Tibial artery (tissue), 4 donors: Measurements from ENCODE around the gene CDK6.
"Not testable (repeated sequence)": the region's sequence is repeated elsewhere in the genome, so short reads cannot be mapped to it uniquely, and the experiment has no call there.

Source experiments
- DNase-seq, 2 donors: peaks; one replicate each; pipeline ENCODE4 v3.0.0-alpha.2; 2019
- H3K27ac ChIP-seq, 2 donors: fragments of 200-600 bp; sonication (generic) in 1 of 2; 1 replicate in 1 of 2; 2 replicates in 1 of 2; pipeline ENCODE4 v1.5.1; 2018 to 2019; ENCODE audit warnings: mild to moderate bottlenecking in 1 of 2
- H3K27me3 ChIP-seq, 2 donors: fragments of 200-600 bp; sonication (generic) in 1 of 2; one replicate each; pipeline versions ENCODE4 v1.5.1 to v1.6.0; 2016 to 2019
- H3K36me3 ChIP-seq, 3 donors: fragments of 200-600 bp; sonication (generic) in 2 of 3; one replicate each; pipeline ENCODE4 v1.5.1; 2016 to 2019; ENCODE audit warnings: mild to moderate bottlenecking in 2 of 3
- H3K4me1 ChIP-seq, 4 donors: fragments of 200-600 bp; sonication (generic) in 2 of 4; 1 replicate in 3 of 4; 2 replicates in 1 of 4; pipeline ENCODE4 v1.5.1; 2016 to 2019
- H3K4me3 ChIP-seq, 2 donors: fragments of 200-600 bp; sonication (generic) in 1 of 2; 1 replicate in 1 of 2; 2 replicates in 1 of 2; pipeline ENCODE4 v1.5.1; 2018 to 2019; ENCODE audit warnings: mild to moderate bottlenecking in 2 of 2
- H3K9me3 ChIP-seq, 3 donors: fragments of 200-600 bp; sonication (generic) in 1 of 3; one replicate each; pipeline ENCODE4 v1.5.1; 2016 to 2019
- CTCF ChIP-seq, 2 experiments: fragments of 200-600 bp in 1 of 2; fragments of 450-650 bp in 1 of 2; IDR thresholded peaks; one replicate each; pipeline ENCODE4 v1.5.1; 2017 to 2019; ENCODE audit warnings: antibody characterized with exemption in 2 of 2, mild to moderate bottlenecking in 1 of 2, moderate library complexity in 1 of 2
- intact Hi-C: fragments of 100-400 bp; cut with DNase I; formaldehyde crosslinking; loops from one replicate; pipeline ENCODE4 v1.15.0; 2023; ENCODE audit warnings: low total_unique reads

The CDK6 gene

GRCh38 chr7:92758796-92759431, 77.5 kb downstream of the CDK6 start:
- intact Hi-C loops, result no loop called here
- DNase-seq, result no peak
- TF ChIP-seq CTCF (IDR thresholded peaks at IDR 0.05), result no peak
- Histone ChIP-seq H3K4me3 (no peak overlapping the region), H3K4me1 (peaks cover 0 to 48% (median 14%) of the 10 kb centered on the region in 4 donors), H3K36me3 (no peaks in the 10 kb centered on the region), H3K27ac (no peak overlapping the region), H3K9me3 (no peaks in the 10 kb centered on the region), H3K27me3 (no peaks in the 10 kb centered on the region)

GRCh38 chr7:92757311-92757910, 79.0 kb downstream of the CDK6 start:
- intact Hi-C loops, H3K27ac ChIP-seq, DNase-seq, H3K4me3 ChIP-seq, H3K9me3 ChIP-seq, H3K27me3 ChIP-seq, H3K36me3 ChIP-seq: not testable (repeated sequence)
- H3K4me1 ChIP-seq, result peaks cover 0 to 41% (median 11%) of the 10 kb centered on the region in 4 donors

GRCh38 chr7:92755680-92756079, 80.7 kb downstream of the CDK6 start:
- Histone ChIP-seq H3K27me3 (no peaks in the 10 kb centered on the region), H3K27ac (no peak overlapping the region), H3K4me1 (peaks cover 0 to 35% (median 11%) of the 10 kb centered on the region in 4 donors), H3K4me3 (no peak overlapping the region), H3K9me3 (no peaks in the 10 kb centered on the region), H3K36me3 (no peaks in the 10 kb centered on the region)
- DNase-seq, result no peak
- TF ChIP-seq CTCF (IDR thresholded peaks at IDR 0.05), result no peak
- intact Hi-C loops, result no loop called here

- Histone ChIP-seq H3K36me3 (no peaks in the 10 kb centered on the region), H3K4me3 (no peak overlapping the region), H3K9me3 (no peaks in the 10 kb centered on the region), H3K27ac (peak overlapping the region in 1 of 2 donors; percentile 22), H3K27me3 (no peaks in the 10 kb centered on the region), H3K4me1 (peaks cover 0 to 35% (median 11%) of the 10 kb centered on the region in 4 donors)
- no peak for DNase-seq
- intact Hi-C loops, result no loop called here
- TF ChIP-seq CTCF (IDR thresholded peaks at IDR 0.05), result no peak
Observed at GRCh38 chr7:92754919-92755581, 81.3 kb downstream of the CDK6 start.

GRCh38 chr7:92753614-92754013, 82.8 kb downstream of the CDK6 start:
- intact Hi-C loops, result no loop called here
- no peak for TF ChIP-seq CTCF (IDR thresholded peaks at IDR 0.05)
- H3K27me3 ChIP-seq, result no peaks in the 10 kb centered on the region
- no peaks in the 10 kb centered on the region for H3K36me3 ChIP-seq
- peaks cover 0 to 40% (median 9%) of the 10 kb centered on the region in 4 donors for H3K4me1 ChIP-seq
- no peaks in the 10 kb centered on the region for H3K9me3 ChIP-seq
- DNase-seq, result no peak
- no peak overlapping the region for H3K27ac ChIP-seq
- H3K4me3 ChIP-seq, result no peak overlapping the region
